Measurements from ENCODE around the gene AMTN. TPM values are rescaled to one million over a fixed set of nuclear protein-coding genes. Genes with fewer than 3 reads are reported as not detected.
"Not testable (repeated sequence)": the region's sequence is repeated elsewhere in the genome, so short reads cannot be mapped to it uniquely, and the experiment has no call there.

Gene AMTN
- polyA plus RNA-seq, 1 donor from 2014 or later = not detected

DNA sequence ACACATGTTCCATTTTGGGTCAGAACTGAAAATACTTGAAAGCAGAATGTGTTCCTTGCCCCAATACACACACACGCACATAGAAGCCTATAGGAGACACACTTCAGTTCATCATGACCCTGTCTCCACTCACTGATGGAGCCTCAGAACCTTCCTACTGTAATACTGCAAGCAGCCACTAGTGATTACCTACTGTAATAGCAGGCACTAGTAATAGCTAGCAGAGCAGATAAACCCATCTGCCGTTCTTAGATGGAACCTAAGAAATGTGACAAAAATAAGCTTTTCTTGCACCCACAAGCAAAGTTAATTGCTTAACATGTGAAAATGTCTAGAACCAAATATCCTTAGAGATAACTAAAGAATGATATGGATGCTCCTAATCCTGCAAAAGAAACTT lies 13.6 kb downstream of the AMTN start:
- Histone ChIP-seq H3K79me2 (replicated peaks; ENCODE audit: insufficient read depth, low read length) (no peaks in the 10 kb centered on the region), H3K27ac (ENCODE audit: low read length) (no peak overlapping the region), H2AFZ (ENCODE audit: low read depth, low read length) (no peak overlapping the region), H3K36me3 (ENCODE audit: insufficient read depth, low read length) (no peaks in the 10 kb centered on the region), H3K4me2 (ENCODE audit: low read length) (no peak overlapping the region), H3K4me3 (ENCODE audit: low read length) (no peak overlapping the region), H3K27me3 (ENCODE audit: insufficient read depth, low read depth, low read length) (no peaks in the 10 kb centered on the region), H3K9me2 (ENCODE audit: insufficient read depth, low read length) (no peaks in the 10 kb centered on the region), H3K9ac (ENCODE audit: low read length) (no peak overlapping the region), H4K20me1 (ENCODE audit: insufficient read depth) (no peaks in the 10 kb centered on the region), H3K9me3 (ENCODE audit: low read length) (no peaks in the 10 kb centered on the region), H3F3A (ENCODE audit: insufficient read depth, low read length, poor library complexity, severe bottlenecking) (no peaks in the 10 kb centered on the region)
- TF ChIP-seq EZH2 (IDR thresholded peaks at IDR 0.05; ENCODE audit: borderline replicate concordance, insufficient read depth, low read length, poor library complexity, severe bottlenecking) (no peak), RAD21 (conservative IDR thresholded peaks at IDR 0.05) (no peak), POLR2AphosphoS5 (IDR thresholded peaks at IDR 0.05) (no peak), TAF1 (IDR thresholded peaks at IDR 0.05; ENCODE audit: low read depth) (no peak), CTCF (IDR thresholded peaks at IDR 0.05; ENCODE audit: poor library complexity, severe bottlenecking) (no peak)

DNA sequence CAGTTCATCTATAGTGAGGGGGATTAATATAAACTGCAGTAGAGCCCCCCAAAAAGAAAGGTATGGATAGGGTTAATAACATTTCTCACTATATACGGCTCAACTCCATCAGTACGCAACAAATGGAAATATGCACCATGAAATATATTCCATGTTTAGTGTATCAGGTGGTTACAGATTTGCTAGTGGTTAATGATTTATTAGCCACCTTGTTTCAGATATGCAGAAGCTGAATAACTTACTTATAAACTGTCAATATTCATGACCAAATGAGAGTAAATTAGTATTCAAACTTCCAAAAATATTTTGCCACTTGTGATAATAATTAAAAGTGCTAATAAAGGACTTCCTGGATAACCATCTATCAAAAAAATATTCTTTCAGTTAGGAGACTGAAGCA lies 14.8 kb downstream of the AMTN start:
- no peak overlapping the region for H3K4me2 ChIP-seq (ENCODE audit: low read length)
- no peak for TF ChIP-seq POLR2AphosphoS5 (IDR thresholded peaks at IDR 0.05)
- no peak for TF ChIP-seq REST (IDR thresholded peaks at IDR 0.05; ENCODE audit: borderline replicate concordance)
- no peak for TF ChIP-seq SMC3 (conservative IDR thresholded peaks at IDR 0.05; ENCODE audit: poor library complexity)
- no peak for TF ChIP-seq TAF1 (IDR thresholded peaks at IDR 0.05; ENCODE audit: low read depth)
- no peak for TF ChIP-seq RAD21 (conservative IDR thresholded peaks at IDR 0.05)
- H3K79me2 ChIP-seq (replicated peaks; ENCODE audit: insufficient read depth, low read length) = no peaks in the 10 kb centered on the region
- H3K9me2 ChIP-seq (ENCODE audit: insufficient read depth, low read length) = no peaks in the 10 kb centered on the region
- H3K27me3 ChIP-seq (ENCODE audit: insufficient read depth, low read depth, low read length) = no peaks in the 10 kb centered on the region
- H3K27ac ChIP-seq (ENCODE audit: low read length) = no peak overlapping the region
- H4K20me1 ChIP-seq (ENCODE audit: insufficient read depth) = no peaks in the 10 kb centered on the region
- H3K9me3 ChIP-seq (ENCODE audit: low read length) = no peaks in the 10 kb centered on the region
- no peak overlapping the region for H2AFZ ChIP-seq (ENCODE audit: low read depth, low read length)
- H3K9ac ChIP-seq (ENCODE audit: low read length) = no peak overlapping the region
- H3K36me3 ChIP-seq (ENCODE audit: insufficient read depth, low read length) = no peaks in the 10 kb centered on the region
- H3F3A ChIP-seq (ENCODE audit: insufficient read depth, low read length, poor library complexity, severe bottlenecking) = no peaks in the 10 kb centered on the region
- no peak overlapping the region for H3K4me3 ChIP-seq (ENCODE audit: low read length)

- Histone ChIP-seq H4K20me1 (ENCODE audit: insufficient read depth) (no peaks in the 10 kb centered on the region), H2AFZ (ENCODE audit: low read depth, low read length) (no peak overlapping the region), H3K27me3 (ENCODE audit: insufficient read depth, low read depth, low read length) (no peaks in the 10 kb centered on the region), H3K79me2 (replicated peaks; ENCODE audit: insufficient read depth, low read length) (no peaks in the 10 kb centered on the region), H3K27ac (ENCODE audit: low read length) (no peak overlapping the region), H3K9me2 (ENCODE audit: insufficient read depth, low read length) (no peaks in the 10 kb centered on the region), H3F3A (ENCODE audit: insufficient read depth, low read length, poor library complexity, severe bottlenecking) (no peaks in the 10 kb centered on the region), H3K4me3 (ENCODE audit: low read length) (no peak overlapping the region), H3K36me3 (ENCODE audit: insufficient read depth, low read length) (no peaks in the 10 kb centered on the region), H3K4me2 (ENCODE audit: low read length) (no peak overlapping the region), H3K9ac (ENCODE audit: low read length) (no peak overlapping the region), H3K9me3 (ENCODE audit: low read length) (no peaks in the 10 kb centered on the region)
- TF ChIP-seq REST (IDR thresholded peaks at IDR 0.05; ENCODE audit: borderline replicate concordance) (no peak), EZH2 (IDR thresholded peaks at IDR 0.05; ENCODE audit: borderline replicate concordance, insufficient read depth, low read length, poor library complexity, severe bottlenecking) (no peak), TAF1 (IDR thresholded peaks at IDR 0.05; ENCODE audit: low read depth) (no peak), POLR2AphosphoS5 (IDR thresholded peaks at IDR 0.05) (no peak), SMC3 (conservative IDR thresholded peaks at IDR 0.05; ENCODE audit: poor library complexity) (no peak), RAD21 (conservative IDR thresholded peaks at IDR 0.05) (no peak)
Observed at GRCh38 chr4:70533791-70534190, 15.4 kb downstream of the AMTN start.

- H3K27ac ChIP-seq (ENCODE audit: low read length); H4K20me1 ChIP-seq (ENCODE audit: insufficient read depth); H3K9me3 ChIP-seq (ENCODE audit: low read length); H2AFZ ChIP-seq (ENCODE audit: low read depth, low read length); H3K27me3 ChIP-seq (ENCODE audit: insufficient read depth, low read depth, low read length); H3K36me3 ChIP-seq (ENCODE audit: insufficient read depth, low read length); H3K9me2 ChIP-seq (ENCODE audit: insufficient read depth, low read length); H3K9ac ChIP-seq (ENCODE audit: low read length); H3F3A ChIP-seq (ENCODE audit: insufficient read depth, low read length, poor library complexity, severe bottlenecking); H3K79me2 ChIP-seq (replicated peaks; ENCODE audit: insufficient read depth, low read length); H3K4me3 ChIP-seq (ENCODE audit: low read length); H3K4me2 ChIP-seq (ENCODE audit: low read length): not testable (repeated sequence)
Observed at GRCh38 chr4:70534886-70535285, 16.5 kb downstream of the AMTN start.
